OCI-LY1 (cell line): ENCODE data around the gene WNT11.

Experiments used
- EZH2 ChIP-seq: fragments of 200-600 bp; sonication (generic), shearing (Covaris generic); IDR thresholded peaks from 2 replicates; pipeline ENCODE4 v1.8.0; 2017; ENCODE audit warnings: borderline replicate concordance, mixed run types, mild to moderate bottlenecking, antibody characterized with exemption, low read length, moderate library complexity, mixed read lengths
- TF ChIP-seq, protein P1 (sequence below): fragments of 200-600 bp; sonication (generic), shearing (Covaris generic); IDR thresholded peaks from 2 replicates; pipeline ENCODE4 v1.5.1; 2017; ENCODE audit warnings: mild to moderate bottlenecking, antibody characterized with exemption, low read length, moderate library complexity, mixed read lengths

DNA sequence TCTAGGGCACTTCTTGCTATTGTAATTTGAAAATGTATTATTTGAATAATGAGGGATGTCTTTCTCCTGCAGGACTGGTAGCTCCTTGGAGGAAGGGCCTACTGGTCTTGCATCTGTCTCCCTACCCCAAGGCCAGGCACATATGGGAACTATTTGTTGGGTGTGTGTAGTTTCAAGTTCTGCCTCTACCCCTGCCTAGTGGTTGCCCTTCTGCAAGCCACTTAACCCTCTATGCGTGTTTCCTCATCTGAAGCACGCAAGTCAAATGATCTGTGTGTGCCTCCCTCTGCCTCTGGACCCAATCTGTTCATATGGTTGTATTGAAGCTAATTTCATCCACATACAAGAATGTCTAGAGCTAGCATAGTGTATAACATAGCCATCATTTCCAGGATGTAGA, 67.0 kb downstream of the WNT11 start:
- TF ChIP-seq, protein P1, sequence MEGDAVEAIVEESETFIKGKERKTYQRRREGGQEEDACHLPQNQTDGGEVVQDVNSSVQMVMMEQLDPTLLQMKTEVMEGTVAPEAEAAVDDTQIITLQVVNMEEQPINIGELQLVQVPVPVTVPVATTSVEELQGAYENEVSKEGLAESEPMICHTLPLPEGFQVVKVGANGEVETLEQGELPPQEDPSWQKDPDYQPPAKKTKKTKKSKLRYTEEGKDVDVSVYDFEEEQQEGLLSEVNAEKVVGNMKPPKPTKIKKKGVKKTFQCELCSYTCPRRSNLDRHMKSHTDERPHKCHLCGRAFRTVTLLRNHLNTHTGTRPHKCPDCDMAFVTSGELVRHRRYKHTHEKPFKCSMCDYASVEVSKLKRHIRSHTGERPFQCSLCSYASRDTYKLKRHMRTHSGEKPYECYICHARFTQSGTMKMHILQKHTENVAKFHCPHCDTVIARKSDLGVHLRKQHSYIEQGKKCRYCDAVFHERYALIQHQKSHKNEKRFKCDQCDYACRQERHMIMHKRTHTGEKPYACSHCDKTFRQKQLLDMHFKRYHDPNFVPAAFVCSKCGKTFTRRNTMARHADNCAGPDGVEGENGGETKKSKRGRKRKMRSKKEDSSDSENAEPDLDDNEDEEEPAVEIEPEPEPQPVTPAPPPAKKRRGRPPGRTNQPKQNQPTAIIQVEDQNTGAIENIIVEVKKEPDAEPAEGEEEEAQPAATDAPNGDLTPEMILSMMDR: no peak
- TF ChIP-seq EZH2: no peak
